ENCODE measurements around the gene KRT74. TPM values are rescaled to one million over a fixed set of nuclear protein-coding genes. Genes with fewer than 3 reads are reported as not detected.

Gene KRT74
- total and polyA plus RNA-seq, 9 of the 15 experiments (the other 6 are each of a cell fraction or from before 2014, with no cell fraction given): not detected

DNA sequence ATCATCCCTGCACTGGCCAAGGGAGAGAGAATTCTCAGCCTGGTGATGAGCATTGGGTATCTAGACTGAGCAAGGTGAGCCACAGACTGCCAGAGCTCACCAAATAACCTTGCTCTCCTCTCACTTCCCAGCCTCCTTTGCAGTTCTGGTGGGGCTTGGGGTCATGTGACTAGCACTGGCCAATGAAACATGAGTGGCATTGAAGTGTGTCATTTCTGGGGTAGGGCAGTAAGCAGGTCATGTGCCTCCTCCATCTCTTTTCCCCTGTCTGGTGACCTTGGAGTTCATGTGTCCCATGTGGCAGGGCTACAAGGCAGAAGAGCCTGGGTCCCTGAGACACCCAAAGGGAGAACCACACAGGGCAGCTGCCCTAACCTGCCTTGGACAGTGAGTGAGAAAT, 31.2 kb upstream of the KRT74 start (continued):
- TF ChIP-seq, protein P1, sequence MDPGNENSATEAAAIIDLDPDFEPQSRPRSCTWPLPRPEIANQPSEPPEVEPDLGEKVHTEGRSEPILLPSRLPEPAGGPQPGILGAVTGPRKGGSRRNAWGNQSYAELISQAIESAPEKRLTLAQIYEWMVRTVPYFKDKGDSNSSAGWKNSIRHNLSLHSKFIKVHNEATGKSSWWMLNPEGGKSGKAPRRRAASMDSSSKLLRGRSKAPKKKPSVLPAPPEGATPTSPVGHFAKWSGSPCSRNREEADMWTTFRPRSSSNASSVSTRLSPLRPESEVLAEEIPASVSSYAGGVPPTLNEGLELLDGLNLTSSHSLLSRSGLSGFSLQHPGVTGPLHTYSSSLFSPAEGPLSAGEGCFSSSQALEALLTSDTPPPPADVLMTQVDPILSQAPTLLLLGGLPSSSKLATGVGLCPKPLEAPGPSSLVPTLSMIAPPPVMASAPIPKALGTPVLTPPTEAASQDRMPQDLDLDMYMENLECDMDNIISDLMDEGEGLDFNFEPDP (CRISPR knock-in tag; IDR thresholded peaks at IDR 0.05): no peak

DNA sequence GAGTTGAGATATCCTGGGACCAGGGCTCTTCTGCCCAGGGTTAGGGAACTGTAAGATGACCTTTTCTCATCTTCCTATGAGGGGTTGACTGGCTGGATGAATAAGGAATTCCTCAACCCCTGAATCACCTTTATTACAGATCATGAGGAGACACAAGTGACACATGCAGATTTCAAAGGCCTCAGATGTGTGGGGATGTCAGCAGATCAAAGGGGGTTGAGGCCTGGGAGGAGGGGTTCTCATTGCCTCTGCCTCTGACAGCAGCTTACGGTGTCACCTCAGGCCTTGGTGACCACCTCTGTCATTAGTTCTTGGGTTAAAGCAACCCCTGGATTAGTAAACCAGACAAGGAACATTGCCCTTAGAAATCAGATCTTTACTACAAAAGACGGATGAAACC, 29.7 kb upstream of the KRT74 start:
- FAIRE-seq: no peak
- CTCF ChIA-PET (ENCODE audit: low intra/inter-chr PET ratio): no interaction called here
- H3K4me3 ChIP-seq: no peak overlapping the region
- H3K9ac ChIP-seq (ENCODE audit: insufficient read depth in 1 of 2, low read depth in 2 of 2, low read length in 2 of 2): no peak overlapping the region
- peaks cover 6 to 13% of the 10 kb centered on the region in 2 experiments; a peak in 3 of 5 replicates for H3K4me1 ChIP-seq (replicated peaks in 1 of 2; ENCODE audit: control insufficient read depth in 2 of 2, insufficient read depth in 2 of 2, low read length in 2 of 2)
- no peak overlapping the region for H3K27ac ChIP-seq (ENCODE audit: extremely low read depth, low read depth, low read length)
- H3K36me3 ChIP-seq (ENCODE audit: control insufficient read depth, insufficient read depth, low read length): no peaks in the 10 kb centered on the region
- in situ Hi-C loops (cut with MboI) (no loop called here), intact Hi-C loops (cut with micrococcal nuclease) (no loop called here)
- H2AFZ ChIP-seq (ENCODE audit: low read depth, low read length): no peak overlapping the region
- DNase-seq (ENCODE audit: extremely low read depth in 1 of 4, low spot score in 3 of 4): no peak
- H3K4me2 ChIP-seq (ENCODE audit: insufficient read depth, low read length): no peak overlapping the region
- no peak for ATAC-seq
- no TSS peak for BruUV-seq (replicated peaks)
- no peaks in the 10 kb centered on the region for H3K9me3 ChIP-seq (replicated peaks; ENCODE audit: control insufficient read depth, insufficient read depth, low read depth, low read length)
- H4K20me1 ChIP-seq (replicated peaks; ENCODE audit: control insufficient read depth, insufficient read depth, low read length): no peaks in the 10 kb centered on the region
- WGBS (ENCODE audit: insufficient coverage, low coverage, missing lambda C conversion rate): 48% methylated on average over 2 of the region's 2 CpGs
- no peaks in the 10 kb centered on the region for H3K9me1 ChIP-seq (ENCODE audit: control insufficient read depth, insufficient read depth, low read length)
- H3K79me2 ChIP-seq (ENCODE audit: control insufficient read depth, insufficient read depth, low read length): no peaks in the 10 kb centered on the region
- peaks cover 0 to 25% of the 10 kb centered on the region in 2 experiments; a peak in 3 of 5 replicates for H3K27me3 ChIP-seq (ENCODE audit: control insufficient read depth in 2 of 2, insufficient read depth in 2 of 2, low read length in 2 of 2)
- POLR2A ChIA-PET: no interaction called here
- TF ChIP-seq SAFB (IDR thresholded peaks at IDR 0.05; ENCODE audit: borderline replicate concordance, low read depth, low read length) (no peak), ZNF644 (tag; IDR thresholded peaks at IDR 0.05; ENCODE audit: low read depth) (no peak), POLR2AphosphoS2 (IDR thresholded peaks at IDR 0.05; ENCODE audit: low read length) (no peak), HDAC2 (IDR thresholded peaks at IDR 0.05) (no peak), ZNF347 (CRISPR knock-in tag; IDR thresholded peaks at IDR 0.05; ENCODE audit: low read depth) (no peak), CREM (IDR thresholded peaks at IDR 0.05; ENCODE audit: low read depth) (no peak), POLR2B (IDR thresholded peaks at IDR 0.05; ENCODE audit: low read depth, partially characterized antibody) (no peak), ZNF12 (CRISPR knock-in tag; IDR thresholded peaks at IDR 0.05) (no peak), ZBTB7A (IDR thresholded peaks at IDR 0.05; ENCODE audit: borderline replicate concordance, control insufficient read depth, low read depth, low read length) (no peak), HNRNPL (IDR thresholded peaks at IDR 0.05; ENCODE audit: low read depth, low read length) (no peak), CCAR2 (IDR thresholded peaks at IDR 0.05; ENCODE audit: low read depth, low read length) (no peak), ZNF124 (CRISPR knock-in tag; IDR thresholded peaks at IDR 0.05) (no peak), RBM15 (IDR thresholded peaks at IDR 0.05; ENCODE audit: insufficient read depth, low read length) (no peak)
- TF ChIP-seq, protein P2, sequence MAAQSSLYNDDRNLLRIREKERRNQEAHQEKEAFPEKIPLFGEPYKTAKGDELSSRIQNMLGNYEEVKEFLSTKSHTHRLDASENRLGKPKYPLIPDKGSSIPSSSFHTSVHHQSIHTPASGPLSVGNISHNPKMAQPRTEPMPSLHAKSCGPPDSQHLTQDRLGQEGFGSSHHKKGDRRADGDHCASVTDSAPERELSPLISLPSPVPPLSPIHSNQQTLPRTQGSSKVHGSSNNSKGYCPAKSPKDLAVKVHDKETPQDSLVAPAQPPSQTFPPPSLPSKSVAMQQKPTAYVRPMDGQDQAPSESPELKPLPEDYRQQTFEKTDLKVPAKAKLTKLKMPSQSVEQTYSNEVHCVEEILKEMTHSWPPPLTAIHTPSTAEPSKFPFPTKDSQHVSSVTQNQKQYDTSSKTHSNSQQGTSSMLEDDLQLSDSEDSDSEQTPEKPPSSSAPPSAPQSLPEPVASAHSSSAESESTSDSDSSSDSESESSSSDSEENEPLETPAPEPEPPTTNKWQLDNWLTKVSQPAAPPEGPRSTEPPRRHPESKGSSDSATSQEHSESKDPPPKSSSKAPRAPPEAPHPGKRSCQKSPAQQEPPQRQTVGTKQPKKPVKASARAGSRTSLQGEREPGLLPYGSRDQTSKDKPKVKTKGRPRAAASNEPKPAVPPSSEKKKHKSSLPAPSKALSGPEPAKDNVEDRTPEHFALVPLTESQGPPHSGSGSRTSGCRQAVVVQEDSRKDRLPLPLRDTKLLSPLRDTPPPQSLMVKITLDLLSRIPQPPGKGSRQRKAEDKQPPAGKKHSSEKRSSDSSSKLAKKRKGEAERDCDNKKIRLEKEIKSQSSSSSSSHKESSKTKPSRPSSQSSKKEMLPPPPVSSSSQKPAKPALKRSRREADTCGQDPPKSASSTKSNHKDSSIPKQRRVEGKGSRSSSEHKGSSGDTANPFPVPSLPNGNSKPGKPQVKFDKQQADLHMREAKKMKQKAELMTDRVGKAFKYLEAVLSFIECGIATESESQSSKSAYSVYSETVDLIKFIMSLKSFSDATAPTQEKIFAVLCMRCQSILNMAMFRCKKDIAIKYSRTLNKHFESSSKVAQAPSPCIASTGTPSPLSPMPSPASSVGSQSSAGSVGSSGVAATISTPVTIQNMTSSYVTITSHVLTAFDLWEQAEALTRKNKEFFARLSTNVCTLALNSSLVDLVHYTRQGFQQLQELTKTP (IDR thresholded peaks at IDR 0.05; ENCODE audit: low read depth in 1 of 2, partially characterized antibody in 2 of 2): no peak
- TF ChIP-seq, protein P3, sequence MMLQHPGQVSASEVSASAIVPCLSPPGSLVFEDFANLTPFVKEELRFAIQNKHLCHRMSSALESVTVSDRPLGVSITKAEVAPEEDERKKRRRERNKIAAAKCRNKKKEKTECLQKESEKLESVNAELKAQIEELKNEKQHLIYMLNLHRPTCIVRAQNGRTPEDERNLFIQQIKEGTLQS (IDR thresholded peaks at IDR 0.05): no peak
- TF ChIP-seq, protein P3 (CRISPR knock-in tag; conservative IDR thresholded peaks at IDR 0.05): no peak
